Stimulated activated effector memory CD8-positive, alpha-beta T cell treated with anti-CD3 and anti-CD28 coated beads, Interleukin-12 subunit alpha, Interleukin-12 subunit beta, amount 100 ng/mL, for 72 hours (primary cell): ENCODE results near the gene DMRT1.
"Not testable (repeated sequence)": the region's sequence is repeated elsewhere in the genome, so short reads cannot be mapped to it uniquely, and the experiment has no call there.

Experiments
- ATAC-seq: fragments of 150-1000 bp; cut with Tn5 transposase; 2 replicates; pipeline ENCODE4 v1.10.0; 2021
- DNase-seq, 2 donors: peaks; one replicate each; pipeline ENCODE4 v3.0.0; 2021 to 2022; ENCODE audit warnings: low spot score in 2 of 2
- H3K27ac Mint-ChIP-seq: one replicate; pipeline ENCODE4 v1.8.0; 2022; ENCODE audit warnings: mild to moderate bottlenecking, mixed read lengths
- H3K36me3 Mint-ChIP-seq: one replicate; pipeline ENCODE4 v1.8.0; 2022; ENCODE audit warnings: mild to moderate bottlenecking, mixed read lengths
- H3K4me1 Mint-ChIP-seq: one replicate; pipeline ENCODE4 v1.8.0; 2022; ENCODE audit warnings: mixed read lengths
- H3K4me3 Mint-ChIP-seq: one replicate; pipeline ENCODE4 v1.8.0; 2022; ENCODE audit warnings: mild to moderate bottlenecking, mixed read lengths
- H3K9me3 Mint-ChIP-seq: one replicate; pipeline ENCODE4 v1.8.0; 2022; ENCODE audit warnings: mixed read lengths

Gene DMRT1

GRCh38 chr9:892123-892522, 50.6 kb downstream of the DMRT1 start:
- H3K4me1 Mint-ChIP-seq, result peaks cover 7% of the 10 kb centered on the region
- ATAC-seq, result no peak
- H3K36me3 Mint-ChIP-seq, result no peaks in the 10 kb centered on the region
- no peaks in the 10 kb centered on the region for H3K9me3 Mint-ChIP-seq
- no peak overlapping the region for H3K4me3 Mint-ChIP-seq
- no peak for DNase-seq
- no peak overlapping the region for H3K27ac Mint-ChIP-seq

DNA sequence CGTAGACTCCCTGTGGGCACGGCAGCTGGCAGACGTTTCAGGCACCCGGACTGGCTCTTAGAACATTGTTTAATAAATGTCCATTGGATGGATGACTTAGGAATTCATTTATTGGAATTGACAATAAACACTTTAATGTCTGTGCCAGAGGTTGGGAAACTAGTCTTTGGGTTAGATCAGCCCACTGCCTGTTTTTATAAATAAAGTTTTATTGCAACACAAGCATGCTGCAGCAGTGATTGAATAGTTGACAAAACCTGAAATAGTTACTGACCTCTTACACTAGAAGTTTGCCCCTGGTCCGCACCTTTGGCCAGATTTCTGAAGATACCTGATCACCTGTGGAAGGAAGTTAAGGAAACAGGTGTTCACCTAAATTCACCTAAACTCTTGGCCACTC, 51.6 kb downstream of the DMRT1 start:
- Mint-ChIP-seq H3K4me1 (peaks cover 7% of the 10 kb centered on the region), H3K9me3 (no peaks in the 10 kb centered on the region), H3K27ac (no peak overlapping the region), H3K36me3 (no peaks in the 10 kb centered on the region), H3K4me3 (no peak overlapping the region)
- no peak for DNase-seq
- ATAC-seq, result no peak

DNA sequence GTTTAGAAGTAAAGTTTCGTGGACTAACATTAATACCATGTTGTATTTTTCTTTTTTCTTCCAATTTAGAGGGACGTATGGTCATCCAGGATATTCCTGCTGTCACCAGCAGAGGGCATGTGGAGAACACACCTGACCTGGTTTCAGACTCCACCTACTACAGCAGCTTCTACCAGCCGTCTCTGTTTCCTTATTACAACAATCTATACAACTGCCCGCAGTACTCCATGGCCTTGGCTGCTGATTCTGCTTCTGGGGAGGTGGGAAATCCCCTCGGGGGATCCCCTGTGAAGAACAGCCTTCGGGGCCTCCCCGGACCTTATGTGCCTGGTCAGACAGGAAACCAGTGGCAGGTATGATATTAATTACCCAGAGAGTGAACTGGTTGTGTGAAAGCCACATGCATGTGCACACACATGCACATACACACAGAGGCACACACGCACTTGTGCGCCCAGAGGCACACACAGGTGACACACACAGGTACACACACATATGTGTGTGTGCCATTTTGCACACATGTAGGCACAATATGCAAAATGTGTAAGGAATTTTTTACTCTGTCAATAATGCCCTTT, 52.4 kb downstream of the DMRT1 start:
- no peak overlapping the region for H3K27ac Mint-ChIP-seq
- peak; percentile 18 to 73 for DNase-seq
- no peak overlapping the region for H3K4me3 Mint-ChIP-seq

DNA sequence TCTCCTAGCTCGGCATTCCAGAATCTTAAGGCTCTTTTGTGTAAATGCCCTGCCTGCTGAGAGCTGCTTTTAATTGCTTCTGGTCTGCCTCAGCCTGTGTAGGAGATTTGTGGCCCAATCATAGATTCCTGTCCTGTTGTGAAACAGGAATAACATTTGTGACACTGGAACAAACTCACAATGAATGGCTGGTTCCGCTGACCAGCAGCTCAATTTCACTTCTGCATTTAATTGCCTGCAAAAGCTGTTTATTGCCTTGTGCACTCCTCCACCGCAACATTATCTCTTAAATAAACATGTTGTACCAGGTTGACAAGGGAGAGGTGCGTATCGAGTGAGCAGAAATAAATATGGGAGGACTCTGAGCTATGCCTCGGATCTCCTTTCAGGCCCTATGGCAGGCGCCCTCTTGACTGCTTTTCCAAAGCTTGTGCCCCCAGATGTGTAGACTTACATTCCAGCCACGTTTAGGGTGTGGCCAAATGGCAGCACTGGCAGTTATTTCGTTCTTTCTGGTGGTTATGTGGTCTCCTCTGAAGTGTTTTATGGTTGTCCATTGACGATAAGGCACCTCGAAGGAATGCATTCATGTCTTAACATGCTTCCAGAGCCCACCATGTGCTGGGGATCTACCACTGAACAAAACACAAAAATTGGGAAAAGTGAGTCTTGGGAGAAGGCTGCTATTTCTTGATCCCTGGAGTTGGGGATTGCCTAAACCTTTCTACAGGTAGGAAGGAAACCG, 58.1 kb downstream of the DMRT1 start:
- H3K4me1 Mint-ChIP-seq, result no peaks in the 10 kb centered on the region
- H3K9me3 Mint-ChIP-seq, result no peaks in the 10 kb centered on the region
- H3K27ac Mint-ChIP-seq, result no peak overlapping the region
- no peaks in the 10 kb centered on the region for H3K36me3 Mint-ChIP-seq
- DNase-seq, result no peak
- no peak for ATAC-seq
- no peak overlapping the region for H3K4me3 Mint-ChIP-seq

More for the DNA sequence above, 52.4 kb downstream of the DMRT1 start:
- H3K4me1 Mint-ChIP-seq, result peaks cover 7% of the 10 kb centered on the region
- no peaks in the 10 kb centered on the region for H3K9me3 Mint-ChIP-seq
- ATAC-seq, result peak; percentile 98
- no peaks in the 10 kb centered on the region for H3K36me3 Mint-ChIP-seq

GRCh38 chr9:903886-904285, 62.4 kb downstream of the DMRT1 start:
- H3K4me1 Mint-ChIP-seq, result no peaks in the 10 kb centered on the region
- H3K36me3 Mint-ChIP-seq, result no peaks in the 10 kb centered on the region
- no peak overlapping the region for H3K27ac Mint-ChIP-seq
- DNase-seq (no peak), ATAC-seq (no peak)
- no peaks in the 10 kb centered on the region for H3K9me3 Mint-ChIP-seq
- H3K4me3 Mint-ChIP-seq, result no peak overlapping the region

DNA sequence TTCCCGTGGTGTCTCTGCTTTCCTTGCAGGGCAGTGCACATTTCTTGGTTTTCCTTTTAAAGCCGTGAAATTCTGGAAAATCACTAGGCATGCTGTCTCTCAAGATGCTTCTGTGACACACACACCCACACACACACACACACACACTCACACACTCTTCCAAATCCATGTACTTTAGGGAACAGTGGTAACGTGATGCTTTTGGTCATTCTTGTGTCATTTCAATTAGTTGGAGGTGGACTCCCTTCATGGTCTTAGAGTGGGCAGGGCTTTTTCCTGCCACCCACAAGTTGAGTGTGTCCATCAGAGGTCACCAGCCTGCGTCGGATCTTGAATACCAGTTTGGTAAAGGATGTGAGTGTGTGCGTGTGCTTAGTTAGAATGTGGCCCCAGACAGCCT, 64.4 kb downstream of the DMRT1 start:
- H3K4me1 Mint-ChIP-seq, result no peaks in the 10 kb centered on the region
- no peak for DNase-seq
- no peak overlapping the region for H3K27ac Mint-ChIP-seq
- H3K4me3 Mint-ChIP-seq, result no peak overlapping the region
- H3K9me3 Mint-ChIP-seq, result no peaks in the 10 kb centered on the region
- H3K36me3 Mint-ChIP-seq, result no peaks in the 10 kb centered on the region
- ATAC-seq, result no peak

GRCh38 chr9:908536-909205, 67.2 kb downstream of the DMRT1 start:
- Mint-ChIP-seq H3K36me3 (no peaks in the 10 kb centered on the region), H3K9me3 (no peaks in the 10 kb centered on the region), H3K27ac (no peak overlapping the region), H3K4me3 (no peak overlapping the region), H3K4me1 (no peaks in the 10 kb centered on the region)
- no peak for DNase-seq
- ATAC-seq, result no peak

- no peaks in the 10 kb centered on the region for H3K36me3 Mint-ChIP-seq
- ATAC-seq, result no peak
- DNase-seq, result no peak
- H3K9me3 Mint-ChIP-seq, result no peaks in the 10 kb centered on the region
- H3K4me3 Mint-ChIP-seq, result no peak overlapping the region
- no peak overlapping the region for H3K27ac Mint-ChIP-seq
- H3K4me1 Mint-ChIP-seq, result no peaks in the 10 kb centered on the region
Observed at GRCh38 chr9:911005-911404, 69.5 kb downstream of the DMRT1 start.

- Mint-ChIP-seq H3K4me1 (no peaks in the 10 kb centered on the region), H3K36me3 (no peaks in the 10 kb centered on the region), H3K27ac (no peak overlapping the region), H3K4me3 (no peak overlapping the region), H3K9me3 (no peaks in the 10 kb centered on the region)
- DNase-seq (no peak), ATAC-seq (no peak)
Observed at GRCh38 chr9:912776-913175, 71.3 kb downstream of the DMRT1 start.

- H3K9me3 Mint-ChIP-seq, DNase-seq, H3K27ac Mint-ChIP-seq: not testable (repeated sequence)
Observed at GRCh38 chr9:913526-913925, 72.0 kb downstream of the DMRT1 start.

DNA sequence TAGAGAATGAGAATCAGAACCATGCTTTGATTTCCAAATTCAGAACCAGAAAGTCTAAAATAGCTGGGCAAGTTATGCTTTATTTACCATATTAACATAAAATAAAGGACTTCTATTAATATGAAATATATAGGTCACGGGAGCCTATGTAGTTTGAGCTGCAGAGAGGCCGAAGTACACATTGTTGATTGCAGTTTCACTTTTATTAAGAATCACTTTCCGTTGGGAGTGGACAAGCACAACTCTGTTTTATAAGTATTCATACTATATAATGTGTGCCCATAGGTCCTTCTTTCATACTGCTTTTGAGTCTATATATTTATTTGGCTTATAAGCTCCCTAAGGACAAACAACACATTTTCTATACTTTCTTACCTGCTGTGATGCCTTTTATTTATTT, 76.2 kb downstream of the DMRT1 start:
- ATAC-seq, result no peak
- Mint-ChIP-seq H3K4me1 (no peaks in the 10 kb centered on the region), H3K9me3 (no peaks in the 10 kb centered on the region), H3K4me3 (no peak overlapping the region), H3K36me3 (no peaks in the 10 kb centered on the region), H3K27ac (no peak overlapping the region)
- no peak for DNase-seq

More at GRCh38 chr9:913526-913925, 72.0 kb downstream of the DMRT1 start:
- not testable (repeated sequence) for H3K4me1 Mint-ChIP-seq, ATAC-seq, H3K36me3 Mint-ChIP-seq, H3K4me3 Mint-ChIP-seq

DNA sequence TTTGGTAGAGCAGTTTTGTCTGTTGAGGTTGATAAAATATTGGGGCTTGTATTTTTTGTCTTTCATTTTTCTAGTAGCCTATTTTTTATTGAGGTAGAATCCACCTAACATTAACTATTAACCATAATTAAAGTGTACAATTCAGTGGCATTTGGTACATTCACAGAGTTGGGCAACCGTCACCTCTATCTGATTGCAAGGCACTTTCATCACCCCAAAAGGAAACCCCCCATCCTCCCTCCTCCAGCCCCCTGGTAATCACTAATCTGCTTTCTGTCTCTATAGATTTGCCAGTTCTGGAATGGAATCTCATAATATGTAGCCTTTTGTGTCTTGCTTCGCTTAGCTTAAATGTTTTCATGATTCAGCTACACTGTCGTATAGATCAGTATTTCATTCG, 79.4 kb downstream of the DMRT1 start:
- DNase-seq (no peak), ATAC-seq (no peak)
- Mint-ChIP-seq H3K27ac (no peak overlapping the region), H3K36me3 (no peaks in the 10 kb centered on the region), H3K4me3 (no peak overlapping the region), H3K9me3 (no peaks in the 10 kb centered on the region), H3K4me1 (no peaks in the 10 kb centered on the region)

DNA sequence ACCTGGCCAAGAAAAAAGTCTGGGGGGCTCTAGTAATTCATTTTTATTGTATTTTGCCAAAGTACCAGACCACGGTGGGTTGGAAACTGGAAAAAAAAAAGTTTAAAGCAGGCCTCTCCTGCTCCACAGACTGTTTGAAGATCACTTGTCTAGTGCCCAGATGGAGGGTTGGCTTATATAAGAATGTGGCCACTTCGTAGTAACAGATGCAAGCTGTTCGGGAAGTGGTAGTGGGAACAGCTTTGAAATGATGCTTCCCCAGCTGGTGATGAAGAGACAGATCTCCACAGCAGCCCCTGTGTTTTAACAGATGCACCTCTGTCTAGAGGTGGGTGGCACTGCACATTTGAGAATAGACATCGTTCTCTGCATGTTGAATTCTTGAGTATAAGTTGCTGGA, 80.7 kb downstream of the DMRT1 start:
- DNase-seq, result no peak
- no peak for ATAC-seq
- Mint-ChIP-seq H3K9me3 (no peaks in the 10 kb centered on the region), H3K4me1 (no peaks in the 10 kb centered on the region), H3K4me3 (no peak overlapping the region), H3K36me3 (no peaks in the 10 kb centered on the region), H3K27ac (no peak overlapping the region)

DNA sequence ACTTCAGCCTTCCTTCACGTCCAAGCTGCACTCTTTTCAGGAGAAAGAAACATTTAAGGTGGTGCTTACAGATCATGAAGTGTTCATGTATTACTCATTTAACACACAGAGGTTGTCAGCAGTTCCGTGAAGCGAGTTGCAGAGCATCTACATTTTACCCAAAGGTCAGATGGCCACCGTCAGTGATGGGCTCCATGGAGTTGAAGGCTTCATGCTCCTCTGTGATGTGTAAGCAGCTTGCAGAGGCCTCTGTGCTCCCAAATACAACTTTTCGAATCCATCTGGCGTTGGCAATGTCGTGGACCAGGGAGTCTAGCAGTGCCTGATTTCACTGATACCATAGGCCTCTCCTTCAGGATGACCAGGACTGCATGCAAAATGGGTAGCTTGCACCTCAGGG, 81.2 kb downstream of the DMRT1 start:
- H3K27ac Mint-ChIP-seq, result no peak overlapping the region
- H3K9me3 Mint-ChIP-seq, result no peaks in the 10 kb centered on the region

DNA sequence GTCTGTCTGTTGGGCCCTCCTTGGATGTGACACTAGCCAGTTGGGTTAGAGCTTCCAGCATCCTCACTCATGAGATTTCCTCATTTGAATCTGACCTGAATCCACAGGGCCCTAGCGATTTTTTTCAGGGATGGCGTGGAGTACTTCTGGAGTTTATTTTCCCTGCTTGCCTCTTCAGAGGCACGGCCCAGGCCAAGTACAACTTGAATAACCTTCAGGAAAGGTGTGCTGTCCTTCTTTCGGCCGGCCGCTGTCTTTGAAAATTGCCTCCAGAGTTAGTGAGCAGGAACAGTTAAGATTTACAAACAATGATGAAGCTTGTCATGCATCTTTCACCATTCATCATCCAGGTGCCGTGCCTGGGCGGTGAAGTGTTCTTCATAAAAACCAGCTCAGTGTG, 85.5 kb downstream of the DMRT1 start:
- no peak overlapping the region for H3K4me3 Mint-ChIP-seq
- ATAC-seq, result no peak
- H3K27ac Mint-ChIP-seq, result no peak overlapping the region
- H3K36me3 Mint-ChIP-seq, result no peaks in the 10 kb centered on the region
- DNase-seq, result no peak
- no peaks in the 10 kb centered on the region for H3K4me1 Mint-ChIP-seq
- no peaks in the 10 kb centered on the region for H3K9me3 Mint-ChIP-seq

More for the DNA sequence above, 81.2 kb downstream of the DMRT1 start:
- no peaks in the 10 kb centered on the region for H3K36me3 Mint-ChIP-seq
- ATAC-seq (no peak), DNase-seq (no peak)
- no peaks in the 10 kb centered on the region for H3K4me1 Mint-ChIP-seq
- H3K4me3 Mint-ChIP-seq, result no peak overlapping the region
